Epithelial cell of esophagus (primary cell): ENCODE data around the gene NR1D1.

ENCODE experiments used
- DNase-seq: peaks from one replicate; pipeline ENCODE4 v3.0.0; 2010; ENCODE audit warnings: low read depth
- H3K4me3 ChIP-seq: 2 replicates; pipeline ENCODE4 v1.5.1; 2011; ENCODE audit warnings: mild to moderate bottlenecking, low read length, control low read depth
- TF ChIP-seq, protein P1 (sequence below): IDR thresholded peaks from 2 replicates; pipeline ENCODE4 v1.5.1; 2011; ENCODE audit warnings: low read depth, mild to moderate bottlenecking, low read length, control low read depth, inconsistent platforms; ENCODE audit not compliant: insufficient read depth; ENCODE audit errors: missing control alignments

Gene NR1D1

DNA sequence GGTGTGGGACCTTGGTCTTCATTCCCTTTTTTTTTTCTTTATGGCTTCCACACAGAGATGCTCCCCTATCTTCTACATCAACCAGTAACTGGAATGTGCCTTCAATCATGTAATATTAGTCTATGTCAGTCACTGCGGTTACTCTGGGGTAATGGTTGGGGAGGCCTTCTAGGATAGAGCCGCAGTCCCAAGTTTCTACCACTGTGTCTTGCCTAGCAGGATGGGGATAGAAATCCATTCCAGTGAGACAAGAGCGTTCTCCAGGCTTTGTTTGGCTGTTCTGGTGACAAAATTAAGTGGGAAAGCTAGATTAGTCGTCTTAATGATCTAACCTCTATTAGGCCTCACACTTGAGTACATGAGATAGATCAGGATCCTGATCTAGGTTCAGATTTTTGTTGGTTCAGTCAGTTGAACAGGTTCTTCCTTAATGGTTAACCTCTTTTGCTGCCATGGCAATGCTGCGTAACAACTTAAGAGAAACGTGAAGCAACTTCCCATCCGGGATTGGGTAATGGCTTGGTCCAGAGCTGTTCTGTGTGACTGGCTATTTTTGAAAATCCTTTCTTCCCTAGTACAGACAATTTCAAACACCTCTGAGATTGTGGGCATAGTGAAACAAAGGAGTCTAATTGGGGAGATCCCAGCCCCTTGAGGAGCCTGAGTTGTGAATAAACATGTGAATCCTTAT is 30.1 kb upstream of the NR1D1 start:
- no peak overlapping the region for H3K4me3 ChIP-seq
- peak; percentile 19 for DNase-seq
- TF ChIP-seq, protein P1, sequence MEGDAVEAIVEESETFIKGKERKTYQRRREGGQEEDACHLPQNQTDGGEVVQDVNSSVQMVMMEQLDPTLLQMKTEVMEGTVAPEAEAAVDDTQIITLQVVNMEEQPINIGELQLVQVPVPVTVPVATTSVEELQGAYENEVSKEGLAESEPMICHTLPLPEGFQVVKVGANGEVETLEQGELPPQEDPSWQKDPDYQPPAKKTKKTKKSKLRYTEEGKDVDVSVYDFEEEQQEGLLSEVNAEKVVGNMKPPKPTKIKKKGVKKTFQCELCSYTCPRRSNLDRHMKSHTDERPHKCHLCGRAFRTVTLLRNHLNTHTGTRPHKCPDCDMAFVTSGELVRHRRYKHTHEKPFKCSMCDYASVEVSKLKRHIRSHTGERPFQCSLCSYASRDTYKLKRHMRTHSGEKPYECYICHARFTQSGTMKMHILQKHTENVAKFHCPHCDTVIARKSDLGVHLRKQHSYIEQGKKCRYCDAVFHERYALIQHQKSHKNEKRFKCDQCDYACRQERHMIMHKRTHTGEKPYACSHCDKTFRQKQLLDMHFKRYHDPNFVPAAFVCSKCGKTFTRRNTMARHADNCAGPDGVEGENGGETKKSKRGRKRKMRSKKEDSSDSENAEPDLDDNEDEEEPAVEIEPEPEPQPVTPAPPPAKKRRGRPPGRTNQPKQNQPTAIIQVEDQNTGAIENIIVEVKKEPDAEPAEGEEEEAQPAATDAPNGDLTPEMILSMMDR = no peak

GRCh38 chr17:40129498-40129897 is 29.1 kb upstream of the NR1D1 start:
- TF ChIP-seq, protein P1 = no peak
- no peak for DNase-seq
- no peak overlapping the region for H3K4me3 ChIP-seq

GRCh38 chr17:40124279-40125141 is 24.1 kb upstream of the NR1D1 start:
- TF ChIP-seq, protein P1 = no peak
- DNase-seq = peak; percentile 26
- peak overlapping the region; percentile 97 for H3K4me3 ChIP-seq

- TF ChIP-seq, protein P1 = no peak
- no peak for DNase-seq
- peak overlapping the region; percentile 97 for H3K4me3 ChIP-seq
These were observed 23.4 kb upstream of the NR1D1 start for GRCh38 chr17:40123811-40124114.

GRCh38 chr17:40122999-40123810 is 22.8 kb upstream of the NR1D1 start:
- TF ChIP-seq, protein P1 = no peak
- peak overlapping the region; percentile 97 for H3K4me3 ChIP-seq

DNA sequence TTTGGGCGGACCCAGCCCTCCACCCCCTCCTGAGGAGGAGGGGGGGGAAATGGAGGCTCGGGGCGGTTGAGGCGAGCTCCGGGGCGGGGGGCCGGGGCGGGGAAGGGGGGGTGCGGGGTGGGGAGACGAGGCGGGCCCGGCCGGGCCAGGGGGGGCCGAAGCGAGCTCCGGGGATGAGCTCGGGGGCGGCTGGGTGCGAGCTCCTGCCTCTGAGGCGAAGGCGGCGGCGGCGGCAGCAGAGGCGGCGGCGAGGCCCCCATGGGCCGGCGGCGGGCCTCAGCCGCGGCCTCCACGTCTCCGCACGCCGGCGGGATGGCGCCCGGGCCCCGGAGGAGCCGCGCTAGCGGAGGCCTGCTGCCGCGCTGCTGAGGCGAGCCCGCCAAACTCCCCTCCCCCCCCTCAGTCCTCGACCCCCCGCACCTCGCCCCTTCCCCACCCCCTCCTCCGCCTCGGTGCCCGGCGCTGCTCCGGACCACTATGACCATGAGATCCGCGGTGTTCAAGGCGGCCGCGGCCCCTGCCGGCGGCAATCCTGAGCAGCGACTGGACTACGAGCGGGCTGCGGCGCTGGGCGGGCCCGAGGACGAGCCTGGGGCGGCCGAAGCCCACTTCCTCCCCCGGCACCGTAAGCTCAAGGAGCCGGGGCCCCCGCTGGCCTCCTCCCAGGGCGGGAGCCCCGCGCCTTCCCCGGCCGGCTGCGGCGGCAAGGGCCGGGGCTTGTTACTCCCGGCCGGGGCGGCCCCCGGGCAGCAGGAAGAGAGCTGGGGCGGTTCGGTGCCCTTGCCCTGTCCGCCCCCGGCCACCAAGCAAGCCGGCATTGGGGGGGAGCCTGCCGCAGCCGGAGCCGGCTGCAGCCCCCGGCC is 22.0 kb upstream of the NR1D1 start:
- peak; percentile 53 for DNase-seq
- TF ChIP-seq, protein P1 = no peak
- peak overlapping the region; percentile 97 for H3K4me3 ChIP-seq

More at GRCh38 chr17:40122999-40123810, 22.8 kb upstream of the NR1D1 start:
- peak; percentile 44 for DNase-seq
